ENCODE results near the gene COMMD1. TPM values are rescaled to one million over a fixed set of nuclear protein-coding genes. Genes with fewer than 3 reads are reported as not detected.

The COMMD1 gene
- total RNA-seq, 4 donors from 2014 or later = 46.2 to 51.7 (median 46.7) TPM

- no peak for TF ChIP-seq CTCF (IDR thresholded peaks at IDR 0.05; ENCODE audit: low read depth)
These were observed 166.5 kb downstream of the COMMD1 start for GRCh38 chr2:62071760-62072680.

GRCh38 chr2:62074233-62074632 is 168.8 kb downstream of the COMMD1 start:
- TF ChIP-seq CTCF (IDR thresholded peaks at IDR 0.05; ENCODE audit: low read depth) = no peak

- no peak for TF ChIP-seq CTCF (IDR thresholded peaks at IDR 0.05; ENCODE audit: low read depth)
These were observed 171.6 kb downstream of the COMMD1 start for GRCh38 chr2:62076980-62077638.

- TF ChIP-seq CTCF (IDR thresholded peaks at IDR 0.05; ENCODE audit: low read depth) = no peak
These were observed 179.3 kb downstream of the COMMD1 start for GRCh38 chr2:62084801-62085200.

- no peak for TF ChIP-seq CTCF (IDR thresholded peaks at IDR 0.05; ENCODE audit: low read depth)
These were observed 184.2 kb downstream of the COMMD1 start for GRCh38 chr2:62089658-62090057.

GRCh38 chr2:62091471-62091870 is 186.0 kb downstream of the COMMD1 start:
- no peak for TF ChIP-seq CTCF (IDR thresholded peaks at IDR 0.05; ENCODE audit: low read depth)

GRCh38 chr2:62099050-62099449 is 193.6 kb downstream of the COMMD1 start:
- no peak for TF ChIP-seq CTCF (IDR thresholded peaks at IDR 0.05; ENCODE audit: low read depth)
